Spleen (tissue), 11 donors: ENCODE results near the gene TCTA. TPM values are rescaled to one million over a fixed set of nuclear protein-coding genes. Genes with fewer than 3 reads are reported as not detected.

Experiments
- DNase-seq: peaks from one replicate; pipeline ENCODE4 v3.0.0-alpha.2; 2020
- H3K27ac ChIP-seq, 8 donors: fragments of 200-600 bp; sonication (generic) in 7 of 8; 1 replicate in 4 of 8; 2 replicates in 4 of 8; pipeline versions ENCODE4 v1.5.0 to v1.8.0; 2016 to 2021; ENCODE audit warnings: inconsistent platforms in 4 of 8, mild to moderate bottlenecking in 4 of 8, moderate library complexity in 1 of 8
- H3K27me3 ChIP-seq, 7 donors: fragments of 200-600 bp; sonication (generic) in 6 of 7; replicated peaks in 1 of 7; 1 replicate in 4 of 7; 2 replicates in 3 of 7; pipeline versions ENCODE4 v1.5.0 to v1.8.0; 2016 to 2021; ENCODE audit warnings: inconsistent platforms in 3 of 7, mild to moderate bottlenecking in 1 of 7
- H3K36me3 ChIP-seq, 6 donors: fragments of 200-600 bp; sonication (generic) in 5 of 6; 1 replicate in 4 of 6; 2 replicates in 2 of 6; pipeline versions ENCODE4 v1.5.0 to v1.8.0; 2016 to 2021; ENCODE audit warnings: inconsistent platforms in 2 of 6
- H3K4me1 ChIP-seq, 6 donors: fragments of 200-600 bp; sonication (generic) in 5 of 6; 1 replicate in 3 of 6; 2 replicates in 3 of 6; pipeline versions ENCODE4 v1.5.0 to v1.8.0; 2016 to 2021; ENCODE audit warnings: inconsistent platforms in 3 of 6
- H3K4me3 ChIP-seq, 8 donors: fragments of 200-600 bp; sonication (generic) in 7 of 8; 1 replicate in 4 of 8; 2 replicates in 4 of 8; pipeline versions ENCODE4 v1.5.0 to v1.8.0; 2016 to 2021; ENCODE audit warnings: inconsistent platforms in 4 of 8, mild to moderate bottlenecking in 4 of 8, moderate library complexity in 2 of 8
- H3K9me3 ChIP-seq, 8 donors: fragments of 200-600 bp; sonication (generic) in 7 of 8; 1 replicate in 4 of 8; 2 replicates in 4 of 8; pipeline versions ENCODE4 v1.5.0 to v1.8.0; 2016 to 2021; ENCODE audit warnings: inconsistent platforms in 4 of 8
- CTCF ChIP-seq, 11 experiments: fragments of 200-600 bp in 7 of 11; fragments of 450-650 bp in 4 of 11; sonication (generic) in 4 of 11; IDR thresholded peaks in 8 of 11; conservative IDR thresholded peaks in 3 of 11; 1 replicate in 7 of 11; 2 replicates in 4 of 11; pipeline versions ENCODE4 v1.4.0 to v1.8.0; 2016 to 2021; ENCODE audit warnings: antibody characterized with exemption in 11 of 11, inconsistent platforms in 4 of 11, mild to moderate bottlenecking in 1 of 11
- POLR2A ChIP-seq, 3 donors: fragments of 450-650 bp; IDR thresholded peaks; one replicate each; pipeline ENCODE4 v1.5.1; 2017; ENCODE audit warnings: antibody characterized with exemption in 3 of 3, mild to moderate bottlenecking in 1 of 3
- POLR2AphosphoS5 ChIP-seq, 3 donors: sonication (generic); formaldehyde crosslinking; IDR thresholded peaks; one replicate each; pipeline ENCODE4 v1.5.1; 2017; ENCODE audit warnings: antibody characterized with exemption in 3 of 3
- WGBS, 5 donors: extraction: QIAGEN DNeasy Blood & Tissue Kit in 3 of 5; methylation state at CpG; one replicate each; pipeline versions ENCODE4 v1.1.5 to v1.1.7; 2013 to 2018; 5-methylcytosine and 5-hydroxymethylcytosine counted together
- intact Hi-C: fragments of 100-400 bp; cut with DNase I; formaldehyde crosslinking; loops from one replicate; pipeline ENCODE4 v1.15.0; 2023; ENCODE audit warnings: low total_unique reads
- polyA plus RNA-seq, 3 donors: library from polyadenylated mRNA; stranded (reverse); fragments of 200-250 nt; gene quantifications; one replicate each; pipeline ENCODE4 v1.2.1, GENCODE V29; 2013
- total RNA-seq, 7 donors: library from RNA; depleted of rRNA in 3 of 7; stranded (reverse); fragments of >200 nt in 3 of 7; fragmentation: NEBNext Ultra II Directional in 4 of 7; extraction: Animal tissue kit (Norgen Biotek cat#: 25700) in 4 of 7; gene quantifications; one replicate each; pipeline versions ENCODE4 v1.1.0 to v1.2.1, GENCODE V29; 2016 to 2021
- donor health status: healthy with polysubstance abuse.
- donor health status: DM: no; HTN: no; CAD: no; lungs with moderate emphysema.
- donor health status: DM: no; HTN: no; CAD: no.
- donor health status: Bipolar disorder and iron deficiency.
- donor health status: healthy.
- donor health status: DM: no; HTN: no; CAD: no.
- donor health status: DM: yes; HTN: yes; CAD: no.

Gene TCTA
- total and polyA plus RNA-seq, 10 donors, result 18.2 to 39.4 (median 27.8) TPM

- peaks cover 40 to 81% (median 58%) of the 10 kb centered on the region in 6 donors for H3K4me1 ChIP-seq
- H3K9me3 ChIP-seq, result no peaks in the 10 kb centered on the region
- intact Hi-C loops, result no loop called here
- peak; percentile 55 for DNase-seq
- WGBS, 5 donors, result 91 to 97% (median 93%) methylated on average over 2 of the region's 2 CpGs
- H3K27me3 ChIP-seq, result no peaks in the 10 kb centered on the region
- H3K27ac ChIP-seq, result peak overlapping the region; percentile 61 to 100 (median 86)
- TF ChIP-seq POLR2A (IDR thresholded peaks at IDR 0.05) (no peak), CTCF (IDR thresholded peaks at IDR 0.05 in 8 of 11, conservative IDR thresholded peaks at IDR 0.05 in 3 of 11) (no peak), POLR2AphosphoS5 (IDR thresholded peaks at IDR 0.05) (no peak)
- peaks cover 0 to 59% (median 9%) of the 10 kb centered on the region in 6 donors for H3K36me3 ChIP-seq
- H3K4me3 ChIP-seq, result peak overlapping the region in 1 of 8 donors; percentile 50
Observed at GRCh38 chr3:49416867-49417266, 4.6 kb downstream of the TCTA start.

DNA sequence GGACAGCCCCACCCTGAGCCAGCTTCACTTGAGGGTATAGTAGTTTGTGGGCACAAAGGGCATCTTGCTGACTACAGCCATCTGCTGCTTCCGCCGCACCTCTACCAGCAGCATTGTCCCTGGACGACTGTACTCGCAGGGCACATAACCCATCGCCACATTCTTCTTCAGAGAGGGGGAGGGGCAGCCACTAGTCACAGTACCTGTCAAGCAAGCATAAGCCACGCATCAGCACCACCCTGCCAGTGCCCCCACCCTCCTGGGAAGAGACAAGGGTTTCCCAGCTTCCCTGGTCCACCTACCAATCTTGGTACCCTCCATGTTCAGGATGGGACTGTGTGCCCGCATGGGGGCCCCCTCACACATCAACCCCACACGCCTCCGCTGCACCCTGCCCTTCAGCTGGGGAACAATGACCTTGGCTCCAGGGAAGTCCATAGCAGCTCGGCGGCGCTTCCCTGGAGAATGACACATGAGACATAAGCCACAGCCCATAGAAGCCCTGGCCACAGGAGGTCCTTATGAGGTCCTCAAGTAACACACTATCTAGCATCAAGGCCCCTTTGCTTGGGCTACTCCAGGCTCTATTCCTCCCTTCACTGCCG is 5.4 kb downstream of the TCTA start:
- Histone ChIP-seq H3K27me3 (no peaks in the 10 kb centered on the region), H3K36me3 (peaks cover 0 to 59% (median 9%) of the 10 kb centered on the region in 6 donors), H3K9me3 (no peaks in the 10 kb centered on the region), H3K4me3 (peak overlapping the region in 1 of 8 donors; percentile 50), H3K4me1 (peaks cover 40 to 86% (median 63%) of the 10 kb centered on the region in 6 donors), H3K27ac (peak overlapping the region in 7 of 8 donors; percentile 61 to 100 (median 86))
- intact Hi-C loops, result no loop called here
- peak; percentile 68 for DNase-seq
- no peak for TF ChIP-seq POLR2A (IDR thresholded peaks at IDR 0.05)
- peak in 1 of 3 donors; percentile 19 for TF ChIP-seq POLR2AphosphoS5 (IDR thresholded peaks at IDR 0.05)
- WGBS, 5 donors, result 86 to 93% (median 89%) methylated on average over 11 to 13 of the region's 13 CpGs

- intact Hi-C loops, result no loop called here
- TF ChIP-seq POLR2AphosphoS5 (IDR thresholded peaks at IDR 0.05), result no peak
- no peak for TF ChIP-seq CTCF (IDR thresholded peaks at IDR 0.05 in 8 of 11, conservative IDR thresholded peaks at IDR 0.05 in 3 of 11)
- TF ChIP-seq POLR2A (IDR thresholded peaks at IDR 0.05), result no peak
Observed at GRCh38 chr3:49421890-49422378, 9.7 kb downstream of the TCTA start.

GRCh38 chr3:49422379-49423248 is 10.4 kb downstream of the TCTA start, which contains the start of gene AMT:
TSS of gene AMT (minus strand) at chr3:49422473. CDS start at chr3:49422450, 23 bp downstream.
- intact Hi-C loops, result no loop called here
- peak within 1 kb of the TSS in 2 of 8 donors; percentile 11 to 17 for H3K27ac ChIP-seq
- WGBS, 5 donors, result 46 to 76% (median 57%) methylated on average over 10 to 25 of the region's 25 CpGs

More at GRCh38 chr3:49421890-49422378, 9.7 kb downstream of the TCTA start:
- peaks cover 6 to 62% (median 22%) of the 10 kb centered on the region in 6 donors for H3K4me1 ChIP-seq
- no peaks in the 10 kb centered on the region for H3K27me3 ChIP-seq
- peak overlapping the region in 2 of 8 donors; percentile 11 to 17 for H3K27ac ChIP-seq
- peak; percentile 80 for DNase-seq
- H3K9me3 ChIP-seq, result no peaks in the 10 kb centered on the region
- H3K36me3 ChIP-seq, result peaks cover 0 to 61% (median 18%) of the 10 kb centered on the region in 6 donors
- H3K4me3 ChIP-seq, result peak overlapping the region in 4 of 8 donors; percentile 10 to 55 (median 26)
- WGBS, 5 donors, result 32 to 39% (median 37%) methylated on average over 4 to 14 of the region's 14 CpGs

More at GRCh38 chr3:49422379-49423248, 10.4 kb downstream of the TCTA start, which contains the start of gene AMT:
- H3K36me3 ChIP-seq, result peaks cover 0 to 55% (median 18%) of the 10 kb centered on the region in 6 donors
- no peaks in the 10 kb centered on the region for H3K27me3 ChIP-seq
- peaks cover 0 to 56% (median 15%) of the 10 kb centered on the region in 6 donors for H3K4me1 ChIP-seq
- DNase-seq, result peak; percentile 83
- TF ChIP-seq POLR2A (IDR thresholded peaks at IDR 0.05) (no peak), CTCF (IDR thresholded peaks at IDR 0.05 in 8 of 11, conservative IDR thresholded peaks at IDR 0.05 in 3 of 11) (no peak), POLR2AphosphoS5 (IDR thresholded peaks at IDR 0.05) (peak in 2 of 3 donors; percentile 48 to 67)
- H3K9me3 ChIP-seq, result no peaks in the 10 kb centered on the region
- peak within 1 kb of the TSS in 4 of 8 donors; percentile 10 to 55 (median 26) for H3K4me3 ChIP-seq
